Measurements from ENCODE around the gene FHIT. TPM values are rescaled to one million over a fixed set of nuclear protein-coding genes. Genes with fewer than 3 reads are reported as not detected.

FHIT gene
- total RNA-seq, 4 donors from 2014 or later: 0.72 to 5.2 (median 2.1) TPM

DNA sequence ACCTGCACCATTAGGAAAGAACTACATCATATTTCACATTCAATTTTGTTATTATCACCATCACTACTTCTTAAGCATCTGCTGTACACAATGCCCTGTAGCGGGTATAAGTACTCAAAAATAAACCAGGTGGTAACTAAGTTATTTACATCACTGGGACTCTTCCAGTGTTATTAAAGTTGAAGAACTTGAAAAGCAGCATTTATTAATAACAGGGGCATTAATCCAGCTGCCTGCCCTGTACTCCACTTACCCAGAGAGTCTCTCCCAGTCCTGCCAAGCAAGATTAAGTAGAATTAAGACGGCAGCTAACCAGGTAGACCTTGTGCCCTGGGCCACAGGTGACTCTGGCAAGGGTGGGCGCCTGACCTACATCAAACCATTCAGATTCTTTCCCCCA, 65.2 kb downstream of the FHIT start:
- Histone ChIP-seq H3K27me3 (no peaks in the 10 kb centered on the region), H3K9me3 (no peaks in the 10 kb centered on the region), H3K4me3 (no peak overlapping the region), H3K4me1 (peaks cover 9% of the 10 kb centered on the region in 2 donors), H3K36me3 (no peaks in the 10 kb centered on the region), H3K27ac (no peak overlapping the region)
- no peak for DNase-seq
- TF ChIP-seq, protein P1, sequence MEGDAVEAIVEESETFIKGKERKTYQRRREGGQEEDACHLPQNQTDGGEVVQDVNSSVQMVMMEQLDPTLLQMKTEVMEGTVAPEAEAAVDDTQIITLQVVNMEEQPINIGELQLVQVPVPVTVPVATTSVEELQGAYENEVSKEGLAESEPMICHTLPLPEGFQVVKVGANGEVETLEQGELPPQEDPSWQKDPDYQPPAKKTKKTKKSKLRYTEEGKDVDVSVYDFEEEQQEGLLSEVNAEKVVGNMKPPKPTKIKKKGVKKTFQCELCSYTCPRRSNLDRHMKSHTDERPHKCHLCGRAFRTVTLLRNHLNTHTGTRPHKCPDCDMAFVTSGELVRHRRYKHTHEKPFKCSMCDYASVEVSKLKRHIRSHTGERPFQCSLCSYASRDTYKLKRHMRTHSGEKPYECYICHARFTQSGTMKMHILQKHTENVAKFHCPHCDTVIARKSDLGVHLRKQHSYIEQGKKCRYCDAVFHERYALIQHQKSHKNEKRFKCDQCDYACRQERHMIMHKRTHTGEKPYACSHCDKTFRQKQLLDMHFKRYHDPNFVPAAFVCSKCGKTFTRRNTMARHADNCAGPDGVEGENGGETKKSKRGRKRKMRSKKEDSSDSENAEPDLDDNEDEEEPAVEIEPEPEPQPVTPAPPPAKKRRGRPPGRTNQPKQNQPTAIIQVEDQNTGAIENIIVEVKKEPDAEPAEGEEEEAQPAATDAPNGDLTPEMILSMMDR (IDR thresholded peaks at IDR 0.05 in 4 of 5, conservative IDR thresholded peaks at IDR 0.05 in 1 of 5): no peak
- no peak for TF ChIP-seq POLR2A (IDR thresholded peaks at IDR 0.05)
- ATAC-seq: no peak
- intact Hi-C loops (cut with DNase I; ENCODE audit: low total_unique reads) (no loop called here), in situ Hi-C loops (cut with MboI; ENCODE audit: low sequenced_read_pairs in 4 of 4) (no loop called here)

DNA sequence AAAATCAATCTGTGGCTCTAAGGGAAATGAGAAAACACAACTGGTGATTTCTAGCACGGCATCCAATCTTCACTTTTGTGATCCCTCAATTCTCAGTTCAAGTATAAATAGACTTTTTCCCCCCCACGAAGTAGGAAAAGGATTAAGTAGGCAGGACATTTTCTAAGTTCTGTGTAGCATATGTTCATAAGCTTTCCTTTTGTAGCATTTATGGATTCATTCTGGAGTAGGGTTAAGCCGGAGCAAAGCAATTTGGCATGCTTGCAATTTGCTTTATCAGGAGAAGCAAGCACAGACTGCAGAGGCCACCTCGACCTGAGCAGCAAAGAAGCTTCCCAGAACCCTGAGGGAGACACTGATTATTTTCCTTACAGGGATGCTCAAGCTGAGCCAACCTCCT, 66.3 kb downstream of the FHIT start:
- TF ChIP-seq POLR2A (IDR thresholded peaks at IDR 0.05): no peak
- TF ChIP-seq, protein P1 (IDR thresholded peaks at IDR 0.05 in 4 of 5, conservative IDR thresholded peaks at IDR 0.05 in 1 of 5): no peak
- intact Hi-C loops (cut with DNase I; ENCODE audit: low total_unique reads) (no loop called here), in situ Hi-C loops (cut with MboI; ENCODE audit: low sequenced_read_pairs in 4 of 4) (no loop called here)

DNA sequence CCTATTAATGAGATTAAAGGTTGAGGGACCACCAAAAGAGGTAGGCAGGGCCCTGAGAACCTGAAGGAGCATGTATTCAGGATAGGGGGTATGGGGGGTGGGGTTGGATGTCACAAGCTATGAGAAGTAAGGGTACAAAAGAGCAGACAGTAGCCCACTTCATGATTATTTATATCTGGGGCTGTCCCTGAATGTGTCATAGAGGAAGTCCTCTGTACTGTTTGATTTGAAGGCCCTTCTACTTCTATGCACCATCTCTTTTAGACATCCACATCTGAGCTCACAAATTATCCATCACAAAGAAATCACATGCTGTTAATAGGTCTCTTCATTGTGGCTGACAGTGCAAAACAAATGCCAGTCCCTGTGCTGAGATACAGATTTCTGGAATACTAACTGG, 68.6 kb downstream of the FHIT start:
- intact Hi-C loops (cut with DNase I; ENCODE audit: low total_unique reads) (no loop called here), in situ Hi-C loops (cut with MboI; ENCODE audit: low sequenced_read_pairs in 4 of 4) (no loop called here)
- H3K27me3 ChIP-seq: no peaks in the 10 kb centered on the region
- DNase-seq (no peak), ATAC-seq (no peak)
- no peaks in the 10 kb centered on the region for H3K36me3 ChIP-seq
- H3K4me1 ChIP-seq: peaks cover 9% of the 10 kb centered on the region in 2 donors
- no peak overlapping the region for H3K4me3 ChIP-seq
- H3K9me3 ChIP-seq: no peaks in the 10 kb centered on the region
- H3K27ac ChIP-seq: no peak overlapping the region
- no peak for TF ChIP-seq POLR2A (IDR thresholded peaks at IDR 0.05)
- TF ChIP-seq, protein P1 (IDR thresholded peaks at IDR 0.05 in 4 of 5, conservative IDR thresholded peaks at IDR 0.05 in 1 of 5): no peak

More for the DNA sequence above, 66.3 kb downstream of the FHIT start:
- Histone ChIP-seq H3K27ac (no peak overlapping the region), H3K27me3 (no peaks in the 10 kb centered on the region), H3K4me1 (peaks cover 9% of the 10 kb centered on the region in 2 donors), H3K4me3 (no peak overlapping the region), H3K36me3 (no peaks in the 10 kb centered on the region), H3K9me3 (no peaks in the 10 kb centered on the region)
- DNase-seq (no peak), ATAC-seq (no peak)

DNA sequence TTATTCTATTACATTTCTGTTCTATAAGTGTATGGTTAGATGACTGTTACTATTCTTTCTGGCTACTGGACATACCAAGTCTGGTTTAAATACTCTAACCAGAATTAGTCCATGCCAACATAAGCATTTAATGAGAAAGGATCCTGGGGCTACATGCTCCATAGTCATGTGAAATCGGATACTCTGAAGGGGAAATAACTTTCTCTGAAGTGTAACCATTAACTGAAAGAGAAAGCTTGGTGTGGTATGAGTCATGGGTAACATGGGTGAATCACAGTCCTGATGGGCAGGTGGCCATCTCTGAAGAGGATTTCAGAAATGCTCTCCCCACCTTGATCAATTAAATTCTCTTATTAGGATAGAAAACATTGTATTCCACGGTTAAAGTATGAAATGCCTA, 69.4 kb downstream of the FHIT start:
- in situ Hi-C loops (cut with MboI; ENCODE audit: low sequenced_read_pairs in 4 of 4) (no loop called here), intact Hi-C loops (cut with DNase I; ENCODE audit: low total_unique reads) (no loop called here)
- no peaks in the 10 kb centered on the region for H3K27me3 ChIP-seq
- DNase-seq (no peak), ATAC-seq (peak; percentile 82 to 89)
- H3K9me3 ChIP-seq: no peaks in the 10 kb centered on the region
- no peaks in the 10 kb centered on the region for H3K36me3 ChIP-seq
- TF ChIP-seq, protein P1 (IDR thresholded peaks at IDR 0.05 in 4 of 5, conservative IDR thresholded peaks at IDR 0.05 in 1 of 5): no peak
- TF ChIP-seq POLR2A (IDR thresholded peaks at IDR 0.05): no peak
- H3K4me3 ChIP-seq: no peak overlapping the region
- no peak overlapping the region for H3K27ac ChIP-seq
- H3K4me1 ChIP-seq: peaks cover 9% of the 10 kb centered on the region in 2 donors

DNA sequence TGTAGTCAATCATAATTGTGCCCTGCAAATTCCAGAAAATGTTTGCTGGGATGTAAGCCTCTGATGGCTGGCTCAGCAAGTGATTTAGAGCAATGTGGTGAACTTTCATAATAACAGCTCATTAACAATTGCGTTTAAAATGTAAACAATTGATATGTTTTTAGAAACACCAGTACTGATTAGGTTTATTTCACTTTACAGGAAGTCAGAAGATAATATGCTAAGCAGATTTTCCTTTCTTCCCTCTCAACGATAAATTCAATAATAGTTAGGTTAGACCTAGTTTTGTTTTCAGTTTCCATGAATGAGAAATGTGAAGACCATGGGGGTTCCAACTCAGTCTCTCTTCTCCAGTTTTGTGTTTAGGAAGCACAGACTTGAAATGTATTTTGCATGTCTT, 71.0 kb downstream of the FHIT start:
- Histone ChIP-seq H3K4me3 (no peak overlapping the region), H3K27ac (no peak overlapping the region), H3K9me3 (no peaks in the 10 kb centered on the region), H3K27me3 (no peaks in the 10 kb centered on the region), H3K36me3 (no peaks in the 10 kb centered on the region), H3K4me1 (peaks cover 9% of the 10 kb centered on the region in 2 donors)
- intact Hi-C loops (cut with DNase I; ENCODE audit: low total_unique reads): no loop called here
- ATAC-seq (no peak), DNase-seq (no peak)
- no peak for TF ChIP-seq POLR2A (IDR thresholded peaks at IDR 0.05)
- TF ChIP-seq, protein P1 (IDR thresholded peaks at IDR 0.05 in 4 of 5, conservative IDR thresholded peaks at IDR 0.05 in 1 of 5): no peak
- in situ Hi-C loops (cut with MboI; ENCODE audit: low sequenced_read_pairs in 4 of 4): no loop called here
